ENCODE measurements around the gene FLNC.

The FLNC gene

DNA sequence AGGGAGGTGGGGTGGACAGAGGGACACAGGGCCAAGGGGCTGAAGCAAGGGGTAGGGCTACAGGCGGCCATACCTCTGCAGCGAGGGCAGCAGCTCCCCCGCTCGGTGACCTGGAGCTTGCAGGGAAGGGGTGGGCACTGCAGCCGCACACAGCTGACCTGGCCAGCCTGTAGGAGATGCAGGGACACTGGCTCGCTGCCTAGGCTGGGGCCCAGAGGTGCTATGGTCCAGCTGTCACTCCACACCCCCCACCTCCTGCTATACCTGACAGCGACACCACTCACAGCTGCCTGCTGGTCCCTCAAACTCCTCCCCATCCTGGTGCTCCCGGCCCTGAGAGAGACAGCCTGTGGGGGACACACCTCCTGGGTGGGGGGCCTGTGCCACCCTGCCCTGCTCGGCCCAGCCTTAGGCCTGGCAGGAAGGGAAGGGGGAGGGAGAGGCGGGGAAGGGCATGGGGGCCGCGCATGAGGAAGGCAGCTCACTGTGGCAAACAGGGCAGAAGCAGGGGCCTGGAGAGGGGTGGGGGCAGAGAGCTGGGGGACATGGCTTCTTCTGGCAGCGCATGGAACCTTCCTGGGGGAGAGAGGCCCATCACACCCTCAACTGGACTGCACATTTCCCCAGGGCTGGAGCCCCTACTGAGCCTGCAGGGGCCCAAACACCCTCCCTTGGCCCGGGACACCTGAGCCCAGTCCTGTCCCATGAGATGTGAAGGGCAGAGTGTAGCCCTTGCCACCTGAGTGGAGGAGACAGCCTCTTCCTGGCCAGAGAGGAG, 56.4 kb downstream of the FLNC start:
- TF ChIP-seq, protein P1, sequence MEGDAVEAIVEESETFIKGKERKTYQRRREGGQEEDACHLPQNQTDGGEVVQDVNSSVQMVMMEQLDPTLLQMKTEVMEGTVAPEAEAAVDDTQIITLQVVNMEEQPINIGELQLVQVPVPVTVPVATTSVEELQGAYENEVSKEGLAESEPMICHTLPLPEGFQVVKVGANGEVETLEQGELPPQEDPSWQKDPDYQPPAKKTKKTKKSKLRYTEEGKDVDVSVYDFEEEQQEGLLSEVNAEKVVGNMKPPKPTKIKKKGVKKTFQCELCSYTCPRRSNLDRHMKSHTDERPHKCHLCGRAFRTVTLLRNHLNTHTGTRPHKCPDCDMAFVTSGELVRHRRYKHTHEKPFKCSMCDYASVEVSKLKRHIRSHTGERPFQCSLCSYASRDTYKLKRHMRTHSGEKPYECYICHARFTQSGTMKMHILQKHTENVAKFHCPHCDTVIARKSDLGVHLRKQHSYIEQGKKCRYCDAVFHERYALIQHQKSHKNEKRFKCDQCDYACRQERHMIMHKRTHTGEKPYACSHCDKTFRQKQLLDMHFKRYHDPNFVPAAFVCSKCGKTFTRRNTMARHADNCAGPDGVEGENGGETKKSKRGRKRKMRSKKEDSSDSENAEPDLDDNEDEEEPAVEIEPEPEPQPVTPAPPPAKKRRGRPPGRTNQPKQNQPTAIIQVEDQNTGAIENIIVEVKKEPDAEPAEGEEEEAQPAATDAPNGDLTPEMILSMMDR (conservative IDR thresholded peaks at IDR 0.05), result no peak
- no peak overlapping the region for H3K27ac ChIP-seq

- H3K27ac ChIP-seq, result no peak overlapping the region
- TF ChIP-seq, protein P1 (conservative IDR thresholded peaks at IDR 0.05), result no peak
Observed at GRCh38 chr7:128887169-128888038, 57.2 kb downstream of the FLNC start.

GRCh38 chr7:128888039-128888755, 58.0 kb downstream of the FLNC start:
- H3K27ac ChIP-seq, result no peak overlapping the region
- TF ChIP-seq, protein P1 (conservative IDR thresholded peaks at IDR 0.05), result no peak

DNA sequence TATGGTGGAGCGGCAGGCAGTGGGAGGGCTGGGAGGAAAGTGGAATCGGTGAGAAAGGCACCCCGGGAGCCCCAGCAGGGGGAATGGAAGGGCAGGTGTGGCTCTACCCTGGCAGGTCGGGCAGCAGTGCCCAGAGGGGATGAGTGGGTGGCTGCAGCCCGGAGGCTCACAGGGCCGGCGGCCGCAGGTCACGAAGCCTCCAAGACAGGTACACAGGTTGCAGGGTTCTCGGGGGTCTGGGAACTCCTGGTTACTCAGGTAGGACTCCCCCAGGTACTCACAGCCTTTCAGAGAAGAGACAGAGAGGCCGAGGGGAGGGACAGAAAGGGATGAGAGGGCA, 58.5 kb downstream of the FLNC start:
- TF ChIP-seq, protein P1 (conservative IDR thresholded peaks at IDR 0.05), result no peak
- no peak overlapping the region for H3K27ac ChIP-seq

GRCh38 chr7:128889121-128889520, 58.9 kb downstream of the FLNC start:
- H3K27ac ChIP-seq, result no peak overlapping the region
- TF ChIP-seq, protein P1 (conservative IDR thresholded peaks at IDR 0.05), result no peak

DNA sequence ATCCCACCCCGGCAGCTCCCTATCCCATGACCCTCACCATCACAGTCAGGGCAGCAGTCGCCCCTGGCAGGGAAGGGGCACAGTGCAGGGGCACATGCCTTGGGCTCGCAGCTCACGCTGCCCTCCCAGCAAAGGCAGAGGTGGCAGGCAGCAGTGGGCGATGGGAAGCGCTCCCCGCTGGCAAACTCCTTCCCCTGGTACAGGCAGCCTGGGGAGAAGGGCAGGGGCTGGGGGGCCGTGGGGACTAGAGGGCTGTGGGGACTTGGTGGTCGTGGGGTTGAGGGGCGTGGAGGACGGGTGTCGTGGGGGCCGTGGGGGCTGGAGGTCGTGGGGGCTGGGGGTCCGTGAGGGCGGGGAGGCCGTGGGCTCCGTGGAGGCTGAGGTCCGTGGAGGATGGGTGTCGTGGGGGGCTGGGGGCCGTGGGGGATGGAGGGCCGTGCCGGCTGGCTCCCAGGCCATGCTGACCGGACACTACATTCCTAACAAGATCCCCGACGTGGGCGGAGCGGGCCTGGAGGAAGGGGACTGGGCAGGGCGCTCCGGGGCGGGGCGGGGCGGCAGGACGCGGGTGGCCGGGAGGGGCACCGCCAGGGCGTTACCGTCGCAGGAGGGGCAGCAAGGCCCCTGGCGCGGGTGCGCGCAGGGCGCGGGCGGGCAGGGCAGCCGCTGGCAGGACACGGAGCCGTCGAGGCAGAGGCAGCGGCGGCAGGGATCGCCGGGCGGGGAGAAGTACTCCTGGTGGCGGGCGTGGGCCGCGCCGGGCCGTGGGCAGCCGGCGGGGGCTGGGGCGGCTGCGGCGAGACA, 60.3 kb downstream of the FLNC start:
- TF ChIP-seq, protein P1 (conservative IDR thresholded peaks at IDR 0.05), result no peak
- peak overlapping the region; percentile 30; the same call in 1 of the 2 replicates for H3K27ac ChIP-seq

Measured in VCaP (cell line).